GM19193 (cell line): ENCODE measurements around the gene ZDHHC16.

Experiments
- POLR2A ChIP-seq: IDR thresholded peaks from 4 replicates; pipeline ENCODE4 v1.6.1; 2011; ENCODE audit not compliant: insufficient read depth, insufficient read length; ENCODE audit errors: extremely low read depth

The ZDHHC16 gene

GRCh38 chr10:97445722-97446639, at the start of gene ZDHHC16, which contains the start of gene EXOSC1:
ZDHHC16 (plus strand) TSS chr10:97446175; CDS start chr10:97451676, 5,501 bp downstream.
EXOSC1 (minus strand) TSS chr10:97446006; CDS start chr10:97445985, 21 bp downstream.
- TF ChIP-seq POLR2A: peak; percentile 86

- no peak for TF ChIP-seq POLR2A
Measured at GRCh38 chr10:97399843-97400545, 46.0 kb upstream of the ZDHHC16 start.

- TF ChIP-seq POLR2A: peak; percentile 66
Measured at GRCh38 chr10:97400665-97401454, 45.1 kb upstream of the ZDHHC16 start, which contains the start of gene RRP12. RRP12 (minus strand) TSS chr10:97401340; CDS start chr10:97401231, 109 bp downstream.

- no peak for TF ChIP-seq POLR2A
Measured at GRCh38 chr10:97401455-97401919, 44.5 kb upstream of the ZDHHC16 start.

GRCh38 chr10:97404044-97404443, 41.9 kb upstream of the ZDHHC16 start:
- no peak for TF ChIP-seq POLR2A

- TF ChIP-seq POLR2A: no peak
Measured at GRCh38 chr10:97406064-97406463, 39.9 kb upstream of the ZDHHC16 start.

- TF ChIP-seq POLR2A: no peak
Measured at GRCh38 chr10:97407211-97407951, 38.6 kb upstream of the ZDHHC16 start.

- no peak for TF ChIP-seq POLR2A
Measured at GRCh38 chr10:97407952-97408248, 38.1 kb upstream of the ZDHHC16 start.

GRCh38 chr10:97408496-97408992, 37.4 kb upstream of the ZDHHC16 start:
- TF ChIP-seq POLR2A: no peak

GRCh38 chr10:97411406-97411805, 34.6 kb upstream of the ZDHHC16 start:
- TF ChIP-seq POLR2A: no peak

GRCh38 chr10:97412891-97413304, 33.1 kb upstream of the ZDHHC16 start:
- TF ChIP-seq POLR2A: no peak

- no peak for TF ChIP-seq POLR2A
Measured at GRCh38 chr10:97416565-97416964, 29.4 kb upstream of the ZDHHC16 start.

- TF ChIP-seq POLR2A: peak; percentile 68
Measured at GRCh38 chr10:97425964-97426775, 19.8 kb upstream of the ZDHHC16 start, which contains the start of gene PGAM1. PGAM1 (plus strand) TSS chr10:97426191; CDS start chr10:97426308, 117 bp downstream.

- no peak for TF ChIP-seq POLR2A
Measured at GRCh38 chr10:97426776-97427570, 19.0 kb upstream of the ZDHHC16 start.
